PC-3 (cell line): ENCODE measurements around the gene CCSER1. TPM values are rescaled to one million over a fixed set of nuclear protein-coding genes. Genes with fewer than 3 reads are reported as not detected.

Source experiments
- ATAC-seq: fragments of 200-7000 bp; cut with Tn5 transposase; 2 replicates; pipeline ENCODE4 v1.9.1; 2020; ENCODE audit warnings: mild to moderate bottlenecking, moderate library complexity
- BruUV-seq: library from RNA; stranded (reverse); fragments of 400-500 nt; replicated peaks from 2 replicates; lab custom pipeline; 2021; lab: Mats Ljungman, UMichigan
- CTCF ChIA-PET: fragments of 300-600 bp; sonication (Branson Sonifier 250); formaldehyde crosslinking; loops from one replicate; lab custom pipeline; 2022; ENCODE audit warnings: antibody characterized with exemption; lab: Charles Lee
- POLR2A ChIA-PET: fragments of 300-600 bp; sonication (Branson Sonifier 250); formaldehyde crosslinking; loops from one replicate; lab custom pipeline; 2022; ENCODE audit warnings: antibody characterized with exemption; ENCODE audit not compliant: unreplicated experiment; lab: Charles Lee
- DNase-seq: peaks from one replicate; pipeline ENCODE4 v3.0.0-alpha.2; 2015
- H2AFZ ChIP-seq: fragments of 300-600 bp; sonication (generic); 2 replicates; pipeline ENCODE4 v1.6.0; 2016; ENCODE audit warnings: antibody characterized with exemption, low read length
- H3F3A ChIP-seq: fragments of 300-600 bp; sonication (generic); one replicate; pipeline ENCODE4 v1.6.0; 2017; ENCODE audit warnings: antibody characterized with exemption, low read length, control low read depth, mild to moderate bottlenecking; ENCODE audit not compliant: unreplicated experiment
- H3K27ac ChIP-seq: fragments of 300-600 bp; sonication (generic); 2 replicates; pipeline ENCODE4 v1.5.1; 2016; ENCODE audit warnings: mild to moderate bottlenecking, low read length
- H3K27me3 ChIP-seq: fragments of 300-600 bp; sonication (generic); 2 replicates; pipeline ENCODE4 v1.6.1; 2016; ENCODE audit warnings: low read length, mixed read lengths
- H3K36me3 ChIP-seq: fragments of 300-600 bp; sonication (generic); 2 replicates; pipeline ENCODE4 v1.6.1; 2016; ENCODE audit warnings: low read depth, mixed run types, low read length, mixed read lengths
- H3K4me1 ChIP-seq: fragments of 300-600 bp; sonication (generic); 2 replicates; pipeline ENCODE4 v1.5.1; 2016; ENCODE audit warnings: low read length; ENCODE audit not compliant: insufficient read depth
- H3K4me2 ChIP-seq: fragments of 300-600 bp; sonication (generic); 2 replicates; pipeline ENCODE4 v1.6.0; 2016; ENCODE audit warnings: low read length
- H3K4me3 ChIP-seq: fragments of 300-600 bp; sonication (generic); 2 replicates; pipeline ENCODE4 v1.5.1; 2016; ENCODE audit warnings: mild to moderate bottlenecking, low read length, mixed read lengths
- H3K79me2 ChIP-seq: fragments of 300-600 bp; sonication (generic); 2 replicates; pipeline ENCODE4 v1.6.1; 2017; ENCODE audit warnings: low read length, mixed read lengths
- H3K9ac ChIP-seq: fragments of 300-600 bp; sonication (generic); 2 replicates; pipeline ENCODE4 v1.6.0; 2016; ENCODE audit warnings: mild to moderate bottlenecking, low read length
- H3K9me2 ChIP-seq: fragments of 300-600 bp; sonication (generic); replicated peaks from 2 replicates; pipeline ENCODE4 v1.6.1; 2016; ENCODE audit warnings: mixed run types, low read length, mixed read lengths
- H3K9me3 ChIP-seq: fragments of 300-600 bp; sonication (generic); 2 replicates; pipeline ENCODE4 v1.6.1; 2016; ENCODE audit warnings: low read length, mixed read lengths
- H4K20me1 ChIP-seq: fragments of 300-600 bp; sonication (generic); 2 replicates; pipeline ENCODE4 v1.6.1; 2016; ENCODE audit warnings: low read length, mixed read lengths
- EZH2 ChIP-seq: fragments of 300-600 bp; sonication (generic); IDR thresholded peaks from one replicate; pipeline ENCODE4 v1.6.1; 2017; ENCODE audit warnings: antibody characterized with exemption, mild to moderate bottlenecking, low read length; ENCODE audit not compliant: unreplicated experiment
- EZH2phosphoT487 ChIP-seq: fragments of 300-600 bp; sonication (generic); IDR thresholded peaks from 2 replicates; pipeline ENCODE4 v1.6.1; 2018; ENCODE audit warnings: mild to moderate bottlenecking, antibody characterized with exemption, low read length, borderline replicate concordance
- intact Hi-C: fragments of 100-400 bp; cut with micrococcal nuclease; formaldehyde crosslinking; loops from 2 replicates; pipeline ENCODE4 v1.9.0; 2023
- total RNA-seq: library from RNA; depleted of rRNA; stranded (reverse); fragments of >200 nt; gene quantifications from 2 replicates; pipeline ENCODE4 v1.2.3, GENCODE V29; 2014
- TF ChIP-seq, protein P1 (sequence below): fragments of 300-600 bp; sonication (generic); conservative IDR thresholded peaks from 2 replicates; pipeline ENCODE4 v1.5.1; 2017; ENCODE audit warnings: antibody characterized with exemption, low read depth, mild to moderate bottlenecking, low read length

CCSER1 gene
- total RNA-seq, 1 experiment from 2014 or later = 6.0 TPM

DNA sequence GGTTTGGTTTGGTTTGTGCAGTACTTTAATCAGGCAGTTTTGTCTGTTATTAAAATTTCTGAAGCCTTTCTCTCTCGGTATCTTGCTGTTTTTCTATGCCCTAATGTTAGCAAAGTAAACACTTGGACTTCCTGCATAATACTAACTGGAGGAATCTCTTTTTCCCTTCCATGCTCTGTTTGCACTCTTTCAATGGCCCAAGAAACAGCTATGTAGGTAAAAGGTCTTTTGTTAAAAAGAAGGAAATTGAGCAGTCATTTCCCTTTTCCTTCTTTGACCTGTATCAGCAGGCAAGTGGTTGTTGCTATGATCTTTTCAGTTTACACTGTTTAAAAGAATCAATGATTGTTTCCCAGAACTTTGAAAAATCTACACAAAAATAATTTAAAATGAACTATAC lies 82.7 kb downstream of the CCSER1 start:
- Histone ChIP-seq H3K36me3 (no peaks in the 10 kb centered on the region), H3K27me3 (no peaks in the 10 kb centered on the region), H3K79me2 (no peaks in the 10 kb centered on the region), H3K4me2 (peak overlapping the region; percentile 68), H3K4me3 (peak overlapping the region; percentile 28), H2AFZ (0 out of 2 replicates have a peak overlapping the region, but pooled peaks have one; percentile 30), H4K20me1 (no peaks in the 10 kb centered on the region), H3K9me3 (no peaks in the 10 kb centered on the region), H3K4me1 (peaks cover 31% of the 10 kb centered on the region), H3K27ac (peak overlapping the region; percentile 10; the same call in 1 of the 2 replicates), H3K9ac (no peak overlapping the region), H3F3A (no peaks in the 10 kb centered on the region), H3K9me2 (no peaks in the 10 kb centered on the region)
- ChIA-PET CTCF (interaction anchor here (0.6 kb wide), 1 partner anchor 179 kb away, joined by 4 read pairs; no protein-coding TSS in a partner anchor), POLR2A (no interaction called here)
- intact Hi-C loops = no loop called here
- TF ChIP-seq EZH2phosphoT487 = no peak
- TF ChIP-seq, protein P1, sequence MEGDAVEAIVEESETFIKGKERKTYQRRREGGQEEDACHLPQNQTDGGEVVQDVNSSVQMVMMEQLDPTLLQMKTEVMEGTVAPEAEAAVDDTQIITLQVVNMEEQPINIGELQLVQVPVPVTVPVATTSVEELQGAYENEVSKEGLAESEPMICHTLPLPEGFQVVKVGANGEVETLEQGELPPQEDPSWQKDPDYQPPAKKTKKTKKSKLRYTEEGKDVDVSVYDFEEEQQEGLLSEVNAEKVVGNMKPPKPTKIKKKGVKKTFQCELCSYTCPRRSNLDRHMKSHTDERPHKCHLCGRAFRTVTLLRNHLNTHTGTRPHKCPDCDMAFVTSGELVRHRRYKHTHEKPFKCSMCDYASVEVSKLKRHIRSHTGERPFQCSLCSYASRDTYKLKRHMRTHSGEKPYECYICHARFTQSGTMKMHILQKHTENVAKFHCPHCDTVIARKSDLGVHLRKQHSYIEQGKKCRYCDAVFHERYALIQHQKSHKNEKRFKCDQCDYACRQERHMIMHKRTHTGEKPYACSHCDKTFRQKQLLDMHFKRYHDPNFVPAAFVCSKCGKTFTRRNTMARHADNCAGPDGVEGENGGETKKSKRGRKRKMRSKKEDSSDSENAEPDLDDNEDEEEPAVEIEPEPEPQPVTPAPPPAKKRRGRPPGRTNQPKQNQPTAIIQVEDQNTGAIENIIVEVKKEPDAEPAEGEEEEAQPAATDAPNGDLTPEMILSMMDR = no peak
- TF ChIP-seq EZH2 = no peak
- BruUV-seq = no TSS peak
- DNase-seq = peak; percentile 53
- peak; percentile 85 for ATAC-seq

DNA sequence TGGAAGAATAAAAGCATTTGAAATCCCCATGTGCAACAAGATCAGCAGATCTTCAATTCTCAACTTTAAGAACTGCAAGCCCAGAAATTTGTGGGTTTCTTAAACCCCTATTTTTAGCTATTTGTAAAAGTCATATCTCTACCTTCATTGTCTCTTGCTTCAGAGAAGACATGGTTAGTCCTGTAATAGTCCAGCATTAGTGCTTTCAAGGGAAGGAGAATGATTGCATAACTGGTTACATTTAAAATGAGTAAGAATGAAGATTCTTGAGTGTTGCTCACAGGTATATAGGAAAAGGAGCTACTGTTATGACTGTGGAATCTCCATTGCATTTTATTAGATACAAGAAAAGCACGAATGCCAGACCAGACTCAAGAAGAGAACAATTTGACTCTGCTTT lies 84.0 kb downstream of the CCSER1 start:
- Histone ChIP-seq H3K4me3 (no peak overlapping the region), H3K36me3 (no peaks in the 10 kb centered on the region), H2AFZ (no peak overlapping the region), H3K79me2 (no peaks in the 10 kb centered on the region), H3K4me1 (peaks cover 41% of the 10 kb centered on the region), H3K27me3 (no peaks in the 10 kb centered on the region), H3K9ac (no peak overlapping the region), H3K4me2 (no peak overlapping the region), H3K9me3 (no peaks in the 10 kb centered on the region), H3K27ac (no peak overlapping the region), H3F3A (no peaks in the 10 kb centered on the region), H3K9me2 (no peaks in the 10 kb centered on the region), H4K20me1 (no peaks in the 10 kb centered on the region)
- DNase-seq (peak; percentile 23), ATAC-seq (no peak)
- TF ChIP-seq, protein P1 = no peak
- TF ChIP-seq EZH2 (no peak), EZH2phosphoT487 (no peak)
- intact Hi-C loops = no loop called here
- ChIA-PET CTCF (no interaction called here), POLR2A (no interaction called here)
- BruUV-seq = no TSS peak

DNA sequence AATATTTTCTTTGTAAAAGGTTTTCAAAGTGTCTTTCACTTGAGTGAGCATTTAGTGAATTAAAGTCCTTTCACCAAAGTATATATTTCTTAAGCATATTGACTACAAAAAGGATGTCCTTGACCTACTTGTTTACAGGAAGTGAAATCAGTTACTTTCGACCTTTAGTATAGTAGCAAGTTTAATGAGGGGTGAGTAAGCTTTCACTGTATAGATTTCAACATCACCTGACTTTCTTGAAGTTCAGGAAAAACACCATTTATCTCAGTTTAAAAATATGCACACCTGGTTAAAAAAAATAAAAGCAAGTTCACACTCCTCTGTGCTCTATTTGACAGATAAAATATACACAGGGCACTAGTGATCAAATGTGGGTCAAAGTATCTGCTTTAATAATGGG lies 88.1 kb downstream of the CCSER1 start:
- ATAC-seq (peak; percentile 27), DNase-seq (peak; percentile 74)
- H2AFZ ChIP-seq = no peak overlapping the region
- H3K4me2 ChIP-seq = peak overlapping the region; percentile 64
- no peaks in the 10 kb centered on the region for H3K9me2 ChIP-seq
- H4K20me1 ChIP-seq = no peaks in the 10 kb centered on the region
- H3K9ac ChIP-seq = no peak overlapping the region
- H3K9me3 ChIP-seq = no peaks in the 10 kb centered on the region
- POLR2A ChIA-PET = no interaction called here
- peaks cover 30% of the 10 kb centered on the region for H3K4me1 ChIP-seq
- H3K27ac ChIP-seq = peak overlapping the region; percentile 31
- no peaks in the 10 kb centered on the region for H3K27me3 ChIP-seq
- intact Hi-C loops = no loop called here
- no TSS peak for BruUV-seq
- H3K4me3 ChIP-seq = peak overlapping the region; percentile 39; the same call in 1 of the 2 replicates
- no peaks in the 10 kb centered on the region for H3K36me3 ChIP-seq
- H3F3A ChIP-seq = no peaks in the 10 kb centered on the region
- CTCF ChIA-PET = no interaction called here
- TF ChIP-seq, protein P1 = no peak
- no peak for TF ChIP-seq EZH2phosphoT487
- TF ChIP-seq EZH2 = no peak
- H3K79me2 ChIP-seq = no peaks in the 10 kb centered on the region
